Psoas muscle (tissue), 8 donors: ENCODE measurements around the gene CNTNAP2. TPM values are rescaled to one million over a fixed set of nuclear protein-coding genes. Genes with fewer than 3 reads are reported as not detected.

Experiments used
- ATAC-seq, 4 donors: fragments of 200-7000 bp; cut with Tn5 transposase; one replicate each; pipeline ENCODE4 v1.9.1; 2020; ENCODE audit warnings: moderate library complexity in 3 of 4, mild to moderate bottlenecking in 2 of 4
- DNase-seq, 2 donors: peaks; one replicate each; pipeline ENCODE4 v3.0.0-alpha.2; 2020
- H3K27ac ChIP-seq: fragments of 200-600 bp; one replicate; pipeline ENCODE4 v1.8.0; 2022
- H3K27me3 ChIP-seq, 3 donors: fragments of 200-600 bp in 1 of 3; one replicate each; pipeline versions ENCODE4 v1.6.1 to v1.8.0; 2013 to 2022; ENCODE audit warnings: low read length in 2 of 3, mild to moderate bottlenecking in 2 of 3, moderate library complexity in 1 of 3; ENCODE audit not compliant: insufficient read depth in 3 of 3
- H3K36me3 ChIP-seq, 2 donors: fragments of 200-600 bp in 1 of 2; one replicate each; pipeline versions ENCODE4 v1.6.1 to v1.8.0; 2013 to 2022; ENCODE audit warnings: low read depth in 1 of 2, mild to moderate bottlenecking in 1 of 2, moderate library complexity in 1 of 2; ENCODE audit not compliant: insufficient read depth in 1 of 2
- H3K4me1 ChIP-seq: fragments of 200-600 bp; one replicate; pipeline ENCODE4 v1.8.0; 2022
- H3K4me3 ChIP-seq: fragments of 200-600 bp; one replicate; pipeline ENCODE4 v1.8.0; 2022; ENCODE audit warnings: mild to moderate bottlenecking
- H3K9me3 ChIP-seq: fragments of 200-600 bp; one replicate; pipeline ENCODE4 v1.8.0; 2022
- CTCF ChIP-seq: fragments of 200-600 bp; IDR thresholded peaks from one replicate; pipeline ENCODE4 v1.8.0; 2022; ENCODE audit warnings: antibody characterized with exemption
- WGBS, 3 donors: extraction: QIAGEN DNeasy Blood & Tissue Kit; methylation state at CpG; one replicate each; pipeline versions ENCODE4 v1.1.6 to v1.1.7; 2013; 5-methylcytosine and 5-hydroxymethylcytosine counted together
- intact Hi-C, 2 donors: fragments of 100-400 bp; cut with DNase I; formaldehyde crosslinking; loops; one replicate each; pipeline versions ENCODE4 v1.11.0 to v1.14.2; 2022
- polyA plus RNA-seq, 3 donors: library from polyadenylated mRNA; stranded (reverse); fragments of 200-250 nt; gene quantifications; one replicate each; pipeline ENCODE4 v1.2.3, GENCODE V29; 2013
- total RNA-seq, 4 donors: library from RNA; stranded (reverse); fragmentation: NEBNext Ultra II Directional in 2 of 4; extraction: Animal tissue kit (Norgen Biotek cat#: 25700) in 2 of 4; gene quantifications; one replicate each; pipeline versions ENCODE4 v1.2.1 to v1.2.4, GENCODE V29; 2021 to 2023
- donor health status: healthy with polysubstance abuse.
- donor health status: DM: no; HTN: no; CAD: no; lungs with moderate emphysema.
- donor health status: Bipolar disorder and iron deficiency.
- donor health status: healthy.
- donor health status: DM: yes; HTN: yes; CAD: no.
- donor health status: DM: no; HTN: no; CAD: no.
- donor health status: DM: no; HTN: no; CAD: no.
- donor health status: DM: yes; HTN: yes; CAD: no.

Gene CNTNAP2
- total and polyA plus RNA-seq, 7 donors, result 0.01 to 0.13 TPM; not detected in 5

- H3K4me3 ChIP-seq, result no peak overlapping the region
- H3K4me1 ChIP-seq, result no peaks in the 10 kb centered on the region
- intact Hi-C loops, result no loop called here
- H3K36me3 ChIP-seq, result no peaks in the 10 kb centered on the region
- WGBS, 3 donors, result 55 to 57% (median 56%) methylated on average over 1 of the region's 1 CpG
- H3K27me3 ChIP-seq, result no peaks in the 10 kb centered on the region
- DNase-seq, result no peak
- no peak overlapping the region for H3K27ac ChIP-seq
- H3K9me3 ChIP-seq, result no peaks in the 10 kb centered on the region
- ATAC-seq, result no peak
- no peak for TF ChIP-seq CTCF
Observed at GRCh38 chr7:146405737-146406136, 289.1 kb downstream of the CNTNAP2 start.

GRCh38 chr7:146411975-146412374 lies 295.4 kb downstream of the CNTNAP2 start:
- TF ChIP-seq CTCF, result no peak
- ATAC-seq (no peak), DNase-seq (no peak)
- Histone ChIP-seq H3K4me3 (no peak overlapping the region), H3K9me3 (no peaks in the 10 kb centered on the region), H3K36me3 (no peaks in the 10 kb centered on the region), H3K27ac (no peak overlapping the region), H3K27me3 (peaks cover 0 to 2% (median 0%) of the 10 kb centered on the region in 3 donors), H3K4me1 (no peaks in the 10 kb centered on the region)
- 70 to 72% (median 71%) methylated on average over 7 of the region's 7 CpGs for WGBS, 3 donors
- intact Hi-C loops, result no loop called here

- intact Hi-C loops, result no loop called here
- no peak for ATAC-seq
Observed at GRCh38 chr7:146412781-146413180, 296.2 kb downstream of the CNTNAP2 start.

GRCh38 chr7:146414373-146414772 lies 297.8 kb downstream of the CNTNAP2 start:
- DNase-seq (no peak), ATAC-seq (no peak)
- no peak overlapping the region for H3K4me3 ChIP-seq
- intact Hi-C loops, result no loop called here
- no peak for TF ChIP-seq CTCF
- H3K9me3 ChIP-seq, result no peaks in the 10 kb centered on the region
- H3K4me1 ChIP-seq, result no peaks in the 10 kb centered on the region
- no peak overlapping the region for H3K27ac ChIP-seq
- H3K27me3 ChIP-seq, result peaks cover 0 to 2% (median 0%) of the 10 kb centered on the region in 3 donors
- no peaks in the 10 kb centered on the region for H3K36me3 ChIP-seq
- WGBS, 3 donors, result 41 to 51% (median 45%) methylated on average over 2 of the region's 2 CpGs

More at GRCh38 chr7:146412781-146413180, 296.2 kb downstream of the CNTNAP2 start:
- 60 to 81% (median 65%) methylated on average over 3 of the region's 3 CpGs for WGBS, 3 donors
- Histone ChIP-seq H3K27me3 (peaks cover 0 to 2% (median 0%) of the 10 kb centered on the region in 3 donors), H3K36me3 (no peaks in the 10 kb centered on the region), H3K4me1 (no peaks in the 10 kb centered on the region), H3K9me3 (no peaks in the 10 kb centered on the region), H3K27ac (no peak overlapping the region), H3K4me3 (no peak overlapping the region)
- DNase-seq, result no peak
- TF ChIP-seq CTCF, result no peak

- no peak for TF ChIP-seq CTCF
- H3K27me3 ChIP-seq, result peaks cover 0 to 2% (median 0%) of the 10 kb centered on the region in 3 donors
- DNase-seq, result no peak
- no peak for ATAC-seq
- no peaks in the 10 kb centered on the region for H3K9me3 ChIP-seq
- H3K36me3 ChIP-seq, result no peaks in the 10 kb centered on the region
- intact Hi-C loops, result no loop called here
- WGBS, 3 donors, result 68 to 81% (median 78%) methylated on average over 2 of the region's 2 CpGs
- H3K27ac ChIP-seq, result no peak overlapping the region
- H3K4me1 ChIP-seq, result no peaks in the 10 kb centered on the region
- H3K4me3 ChIP-seq, result no peak overlapping the region
Observed at GRCh38 chr7:146414937-146415336, 298.3 kb downstream of the CNTNAP2 start.
